Measurements from ENCODE around the gene MARCHF10.
A peak's percentile ranks its signal among the peaks of the same experiment; 100 is the strongest.

The MARCHF10 gene

DNA sequence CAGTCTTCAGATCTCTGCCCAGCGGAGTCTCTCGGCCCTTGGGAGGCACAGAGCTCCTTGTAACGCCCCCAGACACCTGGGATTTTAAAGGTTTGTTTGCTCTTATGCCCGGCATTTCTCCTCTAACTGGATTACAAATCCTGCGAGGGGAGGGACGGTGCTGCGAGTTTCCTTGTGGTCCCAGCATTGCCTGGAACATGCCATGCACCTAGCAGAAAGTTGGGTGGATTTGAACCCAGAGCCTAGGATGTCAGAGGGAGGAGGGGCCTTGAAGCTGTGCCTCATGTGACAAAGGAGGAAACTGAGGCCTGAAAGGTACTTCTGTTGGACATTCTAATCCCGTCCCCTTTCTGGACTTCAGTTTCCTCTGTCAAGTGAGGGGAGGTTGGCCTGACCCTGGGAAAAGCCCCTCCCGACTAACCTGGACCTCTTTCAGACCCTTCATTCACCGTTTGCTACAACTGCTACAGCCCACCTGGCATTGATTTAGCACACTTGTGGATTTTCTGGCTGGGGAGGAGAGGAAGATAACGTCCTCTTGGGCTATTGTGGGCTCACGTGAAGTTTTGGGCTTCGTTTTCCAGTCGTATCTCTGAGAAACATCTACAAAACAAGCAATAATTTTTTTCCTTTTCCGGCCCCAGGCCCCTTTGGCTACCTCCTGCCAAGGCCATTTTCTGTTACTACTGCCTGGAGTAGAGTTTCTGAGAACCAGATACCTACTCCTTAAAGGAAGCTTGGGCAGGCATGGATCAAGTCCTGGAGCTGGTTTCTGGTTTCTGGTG is 149.8 kb downstream of the MARCHF10 start:
- no peak for DNase-seq (ENCODE audit: low read depth in 3 of 3)

GRCh38 chr17:62657690-62658089 is 150.4 kb downstream of the MARCHF10 start:
- DNase-seq (ENCODE audit: low read depth in 3 of 3) = no peak

DNA sequence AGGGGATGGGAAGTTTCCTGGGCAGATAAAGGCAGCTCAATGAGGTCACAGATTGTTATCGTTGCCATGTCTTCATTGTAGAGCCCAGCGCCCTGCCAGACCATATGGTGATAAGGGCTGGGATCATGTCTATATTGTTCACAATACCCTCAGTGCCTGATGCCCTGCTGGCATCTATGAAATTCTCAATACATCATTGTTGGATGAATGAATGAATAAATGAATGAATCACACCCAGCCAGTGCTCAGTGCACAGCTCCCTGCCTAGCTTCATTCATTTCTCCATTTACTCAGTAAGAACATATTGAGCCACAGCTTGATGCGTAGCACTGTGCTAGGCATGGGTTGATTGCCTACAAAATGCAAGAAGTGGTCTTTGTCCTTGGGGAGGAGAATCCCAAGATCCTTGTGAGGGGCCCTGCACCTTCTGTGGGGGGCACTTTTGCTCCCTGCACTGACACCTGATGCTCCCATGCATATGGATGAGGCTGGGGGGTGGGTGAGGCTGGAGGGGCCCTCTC is 150.9 kb downstream of the MARCHF10 start:
- no peak for DNase-seq (ENCODE audit: low read depth in 3 of 3)

- no peak for DNase-seq (ENCODE audit: low read depth in 3 of 3)
Observed at GRCh38 chr17:62656446-62656845, 151.7 kb downstream of the MARCHF10 start.

- no peak for DNase-seq (ENCODE audit: low read depth in 3 of 3)
Observed at GRCh38 chr17:62655656-62656055, 152.5 kb downstream of the MARCHF10 start.

DNA sequence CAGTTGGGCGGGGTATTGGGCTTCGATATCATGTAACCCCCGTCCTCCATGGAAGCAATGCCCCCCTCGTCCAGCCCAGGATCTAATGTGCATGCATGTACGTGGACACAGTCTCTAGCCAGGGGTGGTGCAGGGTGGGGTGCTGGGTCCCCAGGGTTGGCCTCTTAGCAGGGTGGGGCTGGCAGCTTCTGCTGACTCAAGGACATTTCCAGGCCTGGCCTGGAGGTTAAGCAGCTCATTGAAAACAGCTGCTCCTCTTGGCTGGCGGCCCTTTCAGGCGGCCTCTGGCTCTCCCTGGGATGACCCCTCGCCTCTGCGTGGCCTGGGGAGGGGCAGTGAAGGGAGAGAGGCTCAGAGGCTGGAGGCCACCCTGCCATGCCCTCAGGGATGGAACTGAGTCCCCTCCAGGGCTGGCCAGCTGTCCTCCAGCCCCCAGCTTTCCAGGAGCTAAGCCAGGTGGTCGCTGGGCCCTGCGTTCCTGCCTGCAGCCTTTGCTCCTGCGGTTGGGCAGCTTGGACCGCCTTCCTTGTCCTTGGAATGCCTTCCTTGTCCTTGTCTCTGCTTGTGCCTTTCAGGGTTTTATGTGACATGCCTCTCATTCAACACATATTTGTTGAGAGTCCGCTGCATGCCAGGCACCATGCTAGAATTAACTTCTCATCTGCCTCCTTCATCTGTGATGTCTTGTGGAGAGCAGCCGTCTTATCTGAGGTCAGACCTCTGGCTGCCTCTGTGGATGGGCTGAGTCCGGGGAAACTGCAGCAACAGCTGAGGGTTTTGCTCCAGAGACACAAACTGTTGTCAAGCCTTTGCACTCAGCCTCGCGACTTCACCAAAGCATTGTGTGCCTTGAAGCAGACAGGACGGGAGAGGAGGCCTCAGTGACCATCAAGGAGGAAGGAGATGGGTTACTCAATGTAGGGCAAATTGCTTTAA is 154.0 kb downstream of the MARCHF10 start:
- DNase-seq (ENCODE audit: low read depth in 3 of 3) = no peak

- DNase-seq (ENCODE audit: low read depth in 3 of 3) = peak; percentile 76 to 95 (median 81)
Observed at GRCh38 chr17:62653002-62653825, 154.9 kb downstream of the MARCHF10 start.

DNA sequence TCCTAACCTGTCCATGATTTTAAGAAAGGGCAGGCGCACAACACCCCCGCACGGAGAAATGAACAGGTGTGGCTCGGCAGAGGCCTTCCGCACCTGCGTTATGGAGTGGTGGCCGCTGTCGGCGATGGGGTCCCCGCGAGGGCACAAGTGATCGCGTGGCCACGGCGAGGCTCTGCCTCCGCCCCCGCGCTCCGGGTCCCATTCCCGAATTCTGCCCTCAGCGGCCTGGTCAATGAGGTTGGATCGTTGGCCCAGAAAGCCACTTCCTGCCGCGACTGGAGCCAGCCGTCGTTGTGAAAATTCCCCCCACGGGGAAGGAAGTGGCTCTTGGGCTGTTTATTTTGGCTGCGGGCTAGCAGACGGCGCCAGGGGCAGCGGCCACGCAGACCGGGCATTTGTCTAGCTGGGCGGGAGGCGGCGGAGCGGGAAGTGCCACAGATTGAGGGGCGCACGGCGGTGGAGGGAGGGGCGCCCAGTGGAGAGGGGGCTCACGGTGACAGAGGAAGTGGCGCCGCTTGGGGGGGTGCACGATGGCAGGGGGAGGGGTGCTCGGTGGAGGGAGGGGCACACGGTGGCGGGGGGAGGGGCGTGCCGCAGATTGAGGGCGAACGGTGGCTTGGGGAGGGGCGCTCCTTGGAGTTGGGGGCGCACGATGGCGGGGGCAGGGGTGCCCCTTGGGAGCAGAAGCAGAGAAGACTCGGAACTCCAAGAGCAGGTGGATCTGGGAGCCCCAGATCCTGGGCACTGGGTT is 155.7 kb downstream of the MARCHF10 start:
- peak in 1 of 3 experiments; percentile 24 for DNase-seq (ENCODE audit: low read depth in 3 of 3)

Measured in stimulated activated CD4-positive, alpha-beta T cell treated with anti-CD3 and anti-CD28 coated beads, TNF-alpha, amount 100 ng/mL, for 24 hours (primary cell).